Body of pancreas (tissue), 4 donors: ENCODE measurements around the gene TCAP. TPM values are rescaled to one million over a fixed set of nuclear protein-coding genes. Genes with fewer than 3 reads are reported as not detected.

Experiments used
- ATAC-seq: fragments of 150-250 bp; one replicate; pipeline ENCODE4 v1.9.1; 2016
- DNase-seq, 4 donors: peaks; one replicate each; pipeline ENCODE4 v3.0.0-alpha.2; 2019
- H3K27ac ChIP-seq, 4 donors: fragments of 200-600 bp; sonication (generic); 1 replicate in 3 of 4; 2 replicates in 1 of 4; pipeline versions ENCODE4 v1.5.1 to v1.6.1; 2016 to 2019; ENCODE audit warnings: mild to moderate bottlenecking in 1 of 4, mixed read lengths in 1 of 4, moderate library complexity in 1 of 4
- H3K27me3 ChIP-seq, 2 donors: fragments of 200-600 bp; sonication (generic); one replicate each; pipeline ENCODE4 v1.6.0; 2016; ENCODE audit warnings: mild to moderate bottlenecking in 1 of 2
- H3K36me3 ChIP-seq, 2 donors: fragments of 200-600 bp; sonication (generic); replicated peaks in 1 of 2; 2 replicates each; pipeline ENCODE4 v1.5.1; 2016; ENCODE audit warnings: low read depth in 2 of 2; ENCODE audit not compliant: insufficient read depth in 1 of 2
- H3K4me1 ChIP-seq: fragments of 200-600 bp; sonication (generic); one replicate; pipeline ENCODE4 v1.6.0; 2016
- H3K4me3 ChIP-seq, 2 donors: fragments of 200-600 bp; sonication (generic); 1 replicate in 1 of 2; 2 replicates in 1 of 2; pipeline ENCODE4 v1.5.1; 2016 to 2019
- H3K9me3 ChIP-seq, 3 donors: fragments of 200-600 bp; sonication (generic); 1 replicate in 2 of 3; 2 replicates in 1 of 3; pipeline ENCODE4 v1.5.1; 2016
- CTCF ChIP-seq, 7 experiments: fragments of 450-650 bp in 4 of 7; fragments of 200-600 bp in 3 of 7; sonication (generic) in 3 of 7; IDR thresholded peaks; one replicate each; pipeline ENCODE4 v1.5.1; 2016 to 2019; ENCODE audit warnings: antibody characterized with exemption in 7 of 7
- POLR2A ChIP-seq, 3 donors: fragments of 450-650 bp; IDR thresholded peaks; one replicate each; pipeline ENCODE4 v1.6.1; 2016; ENCODE audit warnings: antibody characterized with exemption in 3 of 3, mild to moderate bottlenecking in 2 of 3
- WGBS, 2 donors: methylation state at CpG; one replicate each; pipeline ENCODE4 v1.1.5; 2017; 5-methylcytosine and 5-hydroxymethylcytosine counted together
- intact Hi-C: fragments of 100-400 bp; cut with DNase I; formaldehyde crosslinking; loops from one replicate; pipeline ENCODE4 v1.15.1; 2023
- total RNA-seq, 2 donors: library from RNA; depleted of rRNA; stranded (reverse); fragments of >200 nt; gene quantifications; one replicate each; pipeline ENCODE4 v1.1.0, GENCODE V29; 2016

The TCAP gene
- total RNA-seq, 2 donors from 2014 or later, result 0.26 TPM; not detected in 1

- ATAC-seq (no peak), DNase-seq (no peak)
- Histone ChIP-seq H3K36me3 (no peaks in the 10 kb centered on the region), H3K4me3 (no peak overlapping the region), H3K9me3 (no peaks in the 10 kb centered on the region), H3K27me3 (peaks cover 0 to 11% of the 10 kb centered on the region in 2 donors), H3K27ac (no peak overlapping the region), H3K4me1 (peaks cover 56% of the 10 kb centered on the region)
- 45 to 50% methylated on average over 16 of the region's 16 CpGs for WGBS, 2 donors
- intact Hi-C loops, result loop anchor here (5.0 kb wide), 1 partner anchor 70 kb away; no protein-coding TSS in a partner anchor
- TF ChIP-seq POLR2A (IDR thresholded peaks at IDR 0.05) (no peak), CTCF (IDR thresholded peaks at IDR 0.05) (no peak)
Observed at GRCh38 chr17:39622380-39623006, 42.7 kb upstream of the TCAP start.

- peaks cover 54% of the 10 kb centered on the region for H3K4me1 ChIP-seq
- H3K27ac ChIP-seq, result peak overlapping the region; percentile 19 to 69 (median 47)
- intact Hi-C loops, result loop anchor here (5.0 kb wide), 1 partner anchor 71 kb away; no protein-coding TSS in a partner anchor
- no peak overlapping the region for H3K4me3 ChIP-seq
- peaks cover 0 to 11% of the 10 kb centered on the region in 2 donors for H3K27me3 ChIP-seq
- ATAC-seq (peak; percentile 82), DNase-seq (peak; percentile 95 to 97 (median 96))
- 2 to 8% methylated on average over 12 to 16 of the region's 16 CpGs for WGBS, 2 donors
- TF ChIP-seq CTCF (IDR thresholded peaks at IDR 0.05) (peak; percentile 89 to 97 (median 95)), POLR2A (IDR thresholded peaks at IDR 0.05) (peak in 1 of 3 donors; percentile 17)
- no peaks in the 10 kb centered on the region for H3K9me3 ChIP-seq
- H3K36me3 ChIP-seq, result no peaks in the 10 kb centered on the region
Observed at GRCh38 chr17:39623356-39623950, 41.7 kb upstream of the TCAP start.

- no peak for ATAC-seq
- 65 to 72% methylated on average over 8 of the region's 8 CpGs for WGBS, 2 donors
- Histone ChIP-seq H3K4me1 (peaks cover 57% of the 10 kb centered on the region), H3K27me3 (peaks cover 0 to 11% of the 10 kb centered on the region in 2 donors), H3K9me3 (no peaks in the 10 kb centered on the region), H3K27ac (no peak overlapping the region), H3K4me3 (no peak overlapping the region), H3K36me3 (no peaks in the 10 kb centered on the region)
- no peak for DNase-seq
- intact Hi-C loops, result loop anchor here (5.0 kb wide), 1 partner anchor 72 kb away; no protein-coding TSS in a partner anchor
- TF ChIP-seq POLR2A (IDR thresholded peaks at IDR 0.05) (no peak), CTCF (IDR thresholded peaks at IDR 0.05) (no peak)
Observed at GRCh38 chr17:39624313-39624712, 40.8 kb upstream of the TCAP start.

GRCh38 chr17:39625198-39625785 is 39.9 kb upstream of the TCAP start:
- WGBS, 2 donors, result 38 to 40% methylated on average over 4 to 5 of the region's 5 CpGs
- ATAC-seq (no peak), DNase-seq (no peak)
- H3K9me3 ChIP-seq, result no peaks in the 10 kb centered on the region
- H3K27ac ChIP-seq, result peak overlapping the region in 2 of 4 donors; percentile 16 to 70
- H3K4me3 ChIP-seq, result no peak overlapping the region
- intact Hi-C loops, result no loop called here
- no peaks in the 10 kb centered on the region for H3K36me3 ChIP-seq
- no peak for TF ChIP-seq CTCF (IDR thresholded peaks at IDR 0.05)
- no peak for TF ChIP-seq POLR2A (IDR thresholded peaks at IDR 0.05)
- H3K4me1 ChIP-seq, result peaks cover 65% of the 10 kb centered on the region
- H3K27me3 ChIP-seq, result peaks cover 0 to 11% of the 10 kb centered on the region in 2 donors
